DMS 273 treated with DMSO at 0.1 percent for 48 hours (cell line): ENCODE data around the gene ERGIC2.
"Not testable (repeated sequence)": the region's sequence is repeated elsewhere in the genome, so short reads cannot be mapped to it uniquely, and the experiment has no call there.

Source experiments
- DNase-seq: peaks from one replicate; lab custom pipeline; 2025; lab: John Stamatoyannopoulos, UW

Gene ERGIC2, protein sequence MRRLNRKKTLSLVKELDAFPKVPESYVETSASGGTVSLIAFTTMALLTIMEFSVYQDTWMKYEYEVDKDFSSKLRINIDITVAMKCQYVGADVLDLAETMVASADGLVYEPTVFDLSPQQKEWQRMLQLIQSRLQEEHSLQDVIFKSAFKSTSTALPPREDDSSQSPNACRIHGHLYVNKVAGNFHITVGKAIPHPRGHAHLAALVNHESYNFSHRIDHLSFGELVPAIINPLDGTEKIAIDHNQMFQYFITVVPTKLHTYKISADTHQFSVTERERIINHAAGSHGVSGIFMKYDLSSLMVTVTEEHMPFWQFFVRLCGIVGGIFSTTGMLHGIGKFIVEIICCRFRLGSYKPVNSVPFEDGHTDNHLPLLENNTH

GRCh38 chr12:29380536-29381523, at the start of gene ERGIC2:
Gene ERGIC2, minus strand, starts transcription at chr12:29381172. Its CDS starts 9,539 bp downstream, at chr12:29371633.
- peak; percentile 96 for DNase-seq

DNA sequence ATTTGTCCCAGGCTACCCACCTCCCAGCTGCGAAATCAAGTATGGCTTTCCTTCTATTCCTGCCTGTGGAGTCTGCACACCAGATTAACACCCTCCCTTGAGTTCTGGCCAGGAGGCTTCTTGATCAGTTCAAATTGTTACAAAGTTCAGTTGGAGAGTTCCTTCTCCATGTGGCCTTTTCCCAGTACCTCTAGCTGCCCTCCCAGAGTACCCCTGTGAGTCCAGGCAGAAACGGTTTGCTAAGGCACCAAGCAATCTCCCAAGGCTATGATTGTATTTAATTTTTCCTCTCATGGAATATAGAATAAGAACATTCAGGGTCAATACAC, 49.7 kb upstream of the ERGIC2 start:
- DNase-seq = no peak

GRCh38 chr12:29429999-29430715, 49.2 kb upstream of the ERGIC2 start:
- DNase-seq = no peak

DNA sequence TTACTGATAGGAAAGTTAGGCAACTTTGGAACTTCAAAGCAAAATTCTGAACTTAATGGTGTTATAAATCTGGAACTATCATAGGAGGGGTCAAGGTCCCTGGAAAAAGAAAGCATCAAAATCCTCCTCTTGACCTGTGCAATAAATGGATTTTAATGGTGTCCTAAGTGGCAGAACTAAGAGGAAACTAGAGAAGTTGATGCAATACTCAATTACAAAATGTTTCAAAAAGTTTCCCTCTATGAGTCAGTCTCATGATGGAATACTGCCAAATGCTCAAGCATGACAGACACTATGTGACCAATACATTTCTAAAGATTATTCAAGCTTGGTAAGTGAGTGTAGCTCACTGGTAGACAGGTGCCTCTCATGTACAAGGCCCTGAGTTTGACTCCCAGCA, 47.7 kb upstream of the ERGIC2 start:
- no peak for DNase-seq

DNA sequence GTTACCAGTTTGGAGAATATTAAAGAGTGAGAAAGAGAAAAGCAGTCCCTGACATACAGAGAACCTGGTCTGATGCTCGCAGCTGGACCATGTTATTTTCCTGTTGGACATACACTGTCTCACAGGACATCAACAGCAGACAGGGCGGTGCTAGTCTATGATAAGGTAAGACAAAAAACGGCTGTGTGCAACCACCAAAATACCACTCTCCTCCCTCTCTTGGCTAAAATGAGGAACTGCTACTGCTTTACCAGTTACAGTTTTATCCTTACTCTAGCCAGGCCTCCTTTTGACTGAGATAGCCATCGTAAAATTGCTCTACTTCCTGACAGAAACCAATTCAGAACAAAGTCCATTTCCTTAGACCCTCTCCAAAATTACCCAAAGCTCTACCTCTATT, 47.0 kb upstream of the ERGIC2 start:
- DNase-seq = no peak

DNA sequence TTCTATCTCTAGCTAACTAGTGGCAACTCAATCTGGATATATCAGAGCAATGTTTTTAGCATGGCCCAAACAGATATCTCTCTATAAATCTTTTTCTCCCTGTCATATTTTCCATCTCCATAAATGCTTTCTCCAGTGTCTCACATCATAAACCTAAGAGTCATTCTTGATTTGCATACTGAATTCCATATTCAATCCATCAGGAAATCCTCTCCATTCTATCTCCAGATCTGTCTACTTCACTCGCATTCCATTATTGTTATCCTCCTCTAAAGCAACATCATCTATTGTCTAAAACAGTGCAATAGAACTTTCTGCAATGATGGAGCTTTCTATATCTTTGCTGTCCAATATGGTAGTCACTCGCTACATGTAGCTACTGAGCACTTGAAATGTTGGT, 45.5 kb upstream of the ERGIC2 start:
- no peak for DNase-seq

- no peak for DNase-seq
These were observed 44.8 kb upstream of the ERGIC2 start for GRCh38 chr12:29425722-29426121.

GRCh38 chr12:29416748-29417147, 35.8 kb upstream of the ERGIC2 start:
- DNase-seq = no peak

DNA sequence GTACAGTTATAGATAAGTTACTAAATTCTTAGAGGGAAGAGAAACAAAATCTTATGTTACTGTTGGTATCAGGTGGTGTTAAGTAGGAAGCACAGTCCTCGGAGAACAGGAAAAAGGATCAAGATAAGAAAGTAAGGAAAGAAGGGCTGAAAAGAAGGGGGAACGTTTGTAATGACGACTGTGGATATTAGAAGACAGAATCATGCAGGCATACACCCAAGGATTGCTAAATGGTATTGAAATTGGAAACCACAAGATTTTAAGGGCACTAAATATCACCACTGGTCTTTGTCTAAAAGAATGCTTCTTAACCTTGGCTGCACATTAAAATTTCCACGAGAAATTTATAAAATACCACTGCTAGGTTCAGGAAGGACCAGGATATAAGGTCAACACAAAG, 34.1 kb upstream of the ERGIC2 start:
- DNase-seq = no peak

DNA sequence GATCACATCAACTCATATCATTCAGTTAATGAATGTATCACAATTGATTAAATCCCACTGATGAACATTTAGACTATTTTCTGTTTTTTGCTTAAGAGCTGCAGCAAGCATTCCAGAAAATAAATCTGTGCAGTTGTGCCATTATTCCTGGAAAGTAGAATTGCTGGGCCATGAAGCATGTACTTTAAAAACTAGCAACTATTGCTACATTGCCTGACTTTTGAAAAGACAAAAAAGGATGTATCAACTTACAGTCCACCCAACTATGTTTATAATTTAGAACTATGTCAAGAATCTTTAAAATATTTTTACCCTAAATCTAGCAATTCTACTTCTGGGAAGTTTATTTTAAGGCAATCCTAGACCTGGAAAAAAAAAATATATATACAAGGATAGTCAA, 33.4 kb upstream of the ERGIC2 start:
- no peak for DNase-seq

GRCh38 chr12:29405561-29405960, 24.6 kb upstream of the ERGIC2 start:
- DNase-seq = no peak

DNA sequence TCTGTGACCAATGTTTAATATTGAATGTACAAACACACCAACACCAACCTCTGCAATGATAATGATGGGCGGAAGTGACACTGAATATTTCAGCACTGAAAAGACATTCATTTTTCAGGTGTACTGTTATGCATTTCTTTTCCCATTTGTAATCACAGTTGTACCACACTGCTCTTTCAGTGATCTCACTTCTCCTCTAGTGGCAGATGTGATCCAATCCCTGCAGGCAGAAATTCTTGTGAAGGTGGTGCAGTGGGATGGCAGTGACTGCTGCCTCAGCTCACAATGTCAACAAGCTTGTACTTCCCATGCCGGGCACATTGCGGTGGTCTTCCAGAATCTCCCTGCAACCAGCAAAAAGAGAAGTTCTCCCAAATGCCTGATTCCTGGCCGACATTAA, 23.0 kb upstream of the ERGIC2 start:
- no peak for DNase-seq

GRCh38 chr12:29402437-29402836, 21.5 kb upstream of the ERGIC2 start:
- DNase-seq = no peak

GRCh38 chr12:29398495-29398894, 17.5 kb upstream of the ERGIC2 start:
- no peak for DNase-seq

DNA sequence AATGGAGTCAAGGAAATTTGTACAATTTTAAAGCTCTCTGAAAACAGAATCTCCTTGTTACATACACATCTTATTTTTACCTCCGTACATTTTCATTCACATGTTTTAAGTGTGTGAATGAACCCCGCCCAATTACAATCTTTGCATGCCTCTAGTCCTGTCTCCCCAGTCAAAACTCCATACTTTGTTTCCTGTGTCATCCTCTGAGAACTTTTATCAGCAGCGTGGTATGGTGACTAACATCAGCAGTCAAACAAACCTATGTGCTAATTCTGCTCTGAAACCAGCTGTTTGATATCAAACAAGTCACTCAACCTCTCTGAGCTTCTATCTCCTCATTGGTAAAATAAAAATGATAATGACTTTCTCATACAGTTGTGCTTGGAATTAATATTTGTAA, 15.8 kb upstream of the ERGIC2 start:
- DNase-seq = no peak

- DNase-seq = no peak
These were observed 14.4 kb upstream of the ERGIC2 start for GRCh38 chr12:29395356-29395755.

- DNase-seq = not testable (repeated sequence)
These were observed 9.4 kb upstream of the ERGIC2 start for GRCh38 chr12:29390419-29390818.

DNA sequence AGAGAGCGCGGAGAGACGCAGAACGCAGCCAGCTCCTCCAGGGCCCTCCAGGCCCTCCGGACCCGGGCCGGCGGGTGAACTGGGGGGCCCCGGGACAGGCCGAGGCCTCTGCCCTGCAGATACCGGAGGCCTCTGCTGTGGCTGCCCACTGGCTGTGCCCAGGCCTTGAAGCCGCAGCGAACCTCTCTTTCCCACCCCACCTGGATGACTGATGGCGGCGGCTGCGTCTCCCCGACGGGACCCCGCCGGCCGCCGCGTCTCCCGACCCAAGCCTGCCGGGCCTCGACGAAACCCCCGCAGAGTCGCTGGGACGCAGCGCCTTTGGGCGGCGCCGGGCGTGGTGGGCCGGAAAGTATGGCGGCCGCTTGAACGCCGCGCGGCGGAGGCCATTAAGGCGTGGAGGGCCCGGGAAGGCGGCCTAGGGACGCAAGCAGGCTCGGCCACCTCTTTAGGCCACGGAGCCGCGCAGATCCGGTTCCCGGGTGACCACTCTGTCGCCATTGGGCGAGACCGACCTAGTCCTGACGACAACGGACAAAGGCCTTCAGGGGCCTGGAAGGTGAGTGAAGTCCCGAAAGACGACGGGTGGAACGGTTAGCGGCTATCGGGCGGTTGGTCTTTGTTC, 8.4 kb upstream of the ERGIC2 start:
- no peak for DNase-seq

- DNase-seq = not testable (repeated sequence)
These were observed 5.2 kb upstream of the ERGIC2 start for GRCh38 chr12:29386084-29386680.

DNA sequence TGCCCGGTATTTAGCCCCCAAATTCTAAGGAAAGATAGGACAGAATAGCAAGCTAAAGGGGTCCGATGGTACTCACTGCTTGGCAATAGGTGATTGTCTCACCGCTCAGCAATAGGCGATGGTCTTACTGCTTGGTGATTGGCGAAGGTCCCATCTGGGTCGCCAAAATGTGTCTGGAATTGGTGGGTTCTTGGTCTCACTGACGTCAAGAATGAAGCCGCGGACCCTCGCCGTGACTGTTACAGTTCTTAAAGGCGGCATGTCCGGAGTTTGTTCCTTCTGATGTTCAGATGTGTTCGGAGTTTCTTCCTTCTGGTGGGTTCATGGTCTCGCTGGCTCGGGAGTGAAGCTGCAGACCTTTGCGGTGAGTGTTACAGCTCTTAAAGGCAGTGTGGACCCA, 4.2 kb upstream of the ERGIC2 start:
- not testable (repeated sequence) for DNase-seq

GRCh38 chr12:29382251-29382650, 1.3 kb upstream of the ERGIC2 start:
- no peak for DNase-seq

DNA sequence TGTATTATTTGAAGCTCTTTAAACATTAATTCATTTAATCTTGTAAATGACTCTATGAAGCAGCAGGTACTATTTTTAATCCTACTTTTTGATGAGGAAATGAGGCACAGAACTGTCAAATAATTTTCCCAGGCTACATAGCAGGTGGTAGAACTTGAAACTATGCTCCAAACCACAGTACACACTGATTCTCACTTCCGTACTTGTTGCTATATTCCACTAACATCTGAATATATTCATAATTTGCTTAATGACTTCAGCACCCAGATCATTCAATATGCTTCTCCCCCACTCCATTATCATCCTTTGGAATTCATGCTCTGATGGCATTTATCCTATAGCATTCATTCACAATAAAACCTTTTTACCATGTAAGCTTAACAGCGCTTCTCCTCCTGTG, 4.9 kb downstream of the ERGIC2 start:
- no peak for DNase-seq
